Endothelial cell of umbilical vein (primary cell): ENCODE data around the gene HBS1L.

Experiments used
- EZH2 ChIP-seq: IDR thresholded peaks from 2 replicates; pipeline ENCODE4 v1.6.1; 2012; ENCODE audit warnings: borderline replicate concordance, low read depth, mild to moderate bottlenecking, moderate library complexity, low read length, inconsistent platforms; ENCODE audit not compliant: severe bottlenecking
- FOS ChIP-seq: IDR thresholded peaks from 2 replicates; pipeline ENCODE4 v1.6.1; 2011; ENCODE audit warnings: mild to moderate bottlenecking, low read length, moderate library complexity, borderline replicate concordance; ENCODE audit not compliant: insufficient read depth
- GATA2 ChIP-seq: IDR thresholded peaks from 2 replicates; pipeline ENCODE4 v1.7.0; 2011; ENCODE audit warnings: low read depth, mild to moderate bottlenecking, moderate library complexity, mixed read lengths, low read length; ENCODE audit not compliant: insufficient read length, insufficient read depth
- JUN ChIP-seq: IDR thresholded peaks from 2 replicates; pipeline ENCODE4 v1.6.1; 2011; ENCODE audit warnings: borderline replicate concordance, low read depth; ENCODE audit not compliant: insufficient read length, insufficient read depth
- MYC ChIP-seq: IDR thresholded peaks from one replicate; pipeline ENCODE4 v1.6.1; 2011; ENCODE audit warnings: mild to moderate bottlenecking, low read depth, low read length
- POLR2A ChIP-seq: IDR thresholded peaks from 2 replicates; pipeline ENCODE4 v1.6.1; 2012; ENCODE audit warnings: low read depth, mild to moderate bottlenecking, control low read depth, low read length
- POLR2AphosphoS5 ChIP-seq: IDR thresholded peaks from 2 replicates; pipeline ENCODE4 v1.6.1; 2012; ENCODE audit warnings: low read depth, mild to moderate bottlenecking, control low read depth, low read length, moderate library complexity; ENCODE audit not compliant: insufficient read depth
- TF ChIP-seq, protein P1 (sequence below), 2 donors: IDR thresholded peaks; 1 replicate in 1 of 2; 2 replicates in 1 of 2; pipeline ENCODE4 v1.5.1; 2011; ENCODE audit warnings: low read length in 2 of 2, mild to moderate bottlenecking in 2 of 2, moderate library complexity in 2 of 2, control low read depth in 1 of 2, inconsistent platforms in 1 of 2, low read depth in 1 of 2; ENCODE audit not compliant: insufficient read depth in 1 of 2; ENCODE audit errors: extremely low read depth in 1 of 2
- TF ChIP-seq, protein P2 (sequence below): IDR thresholded peaks from 2 replicates; pipeline ENCODE4 v1.6.1; 2011; ENCODE audit not compliant: insufficient read depth, insufficient read length

DNA sequence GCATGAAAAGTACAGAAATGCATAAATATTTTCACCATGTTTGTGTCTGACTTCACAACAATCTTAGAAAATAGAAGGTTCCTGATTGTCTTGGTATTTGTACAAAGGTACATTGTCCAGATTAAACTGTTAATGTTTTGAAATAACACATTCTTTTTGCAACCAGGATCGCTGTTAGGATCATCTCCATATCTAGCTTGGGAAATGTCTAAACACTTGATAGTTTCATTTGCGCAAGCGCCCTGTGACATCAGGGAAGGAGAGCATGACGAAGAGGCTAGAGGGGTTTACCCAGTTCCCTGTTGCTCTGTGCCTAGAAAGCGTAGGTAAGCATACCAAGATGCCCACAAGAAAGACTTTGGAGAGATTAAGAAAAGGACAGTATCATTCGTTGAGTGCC, 124.2 kb downstream of the HBS1L start:
- TF ChIP-seq, protein P1, sequence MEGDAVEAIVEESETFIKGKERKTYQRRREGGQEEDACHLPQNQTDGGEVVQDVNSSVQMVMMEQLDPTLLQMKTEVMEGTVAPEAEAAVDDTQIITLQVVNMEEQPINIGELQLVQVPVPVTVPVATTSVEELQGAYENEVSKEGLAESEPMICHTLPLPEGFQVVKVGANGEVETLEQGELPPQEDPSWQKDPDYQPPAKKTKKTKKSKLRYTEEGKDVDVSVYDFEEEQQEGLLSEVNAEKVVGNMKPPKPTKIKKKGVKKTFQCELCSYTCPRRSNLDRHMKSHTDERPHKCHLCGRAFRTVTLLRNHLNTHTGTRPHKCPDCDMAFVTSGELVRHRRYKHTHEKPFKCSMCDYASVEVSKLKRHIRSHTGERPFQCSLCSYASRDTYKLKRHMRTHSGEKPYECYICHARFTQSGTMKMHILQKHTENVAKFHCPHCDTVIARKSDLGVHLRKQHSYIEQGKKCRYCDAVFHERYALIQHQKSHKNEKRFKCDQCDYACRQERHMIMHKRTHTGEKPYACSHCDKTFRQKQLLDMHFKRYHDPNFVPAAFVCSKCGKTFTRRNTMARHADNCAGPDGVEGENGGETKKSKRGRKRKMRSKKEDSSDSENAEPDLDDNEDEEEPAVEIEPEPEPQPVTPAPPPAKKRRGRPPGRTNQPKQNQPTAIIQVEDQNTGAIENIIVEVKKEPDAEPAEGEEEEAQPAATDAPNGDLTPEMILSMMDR (IDR thresholded peaks at IDR 0.05; ENCODE audit: extremely low read depth in 1 of 2, insufficient read depth in 1 of 2, low read depth in 1 of 2, low read length in 2 of 2) = no peak
- no peak for TF ChIP-seq FOS
- no peak for TF ChIP-seq POLR2A
- TF ChIP-seq MYC = no peak
- TF ChIP-seq, protein P2, sequence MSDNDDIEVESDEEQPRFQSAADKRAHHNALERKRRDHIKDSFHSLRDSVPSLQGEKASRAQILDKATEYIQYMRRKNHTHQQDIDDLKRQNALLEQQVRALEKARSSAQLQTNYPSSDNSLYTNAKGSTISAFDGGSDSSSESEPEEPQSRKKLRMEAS = no peak
- no peak for TF ChIP-seq POLR2AphosphoS5
- no peak for TF ChIP-seq EZH2
- TF ChIP-seq GATA2 = no peak
- no peak for TF ChIP-seq JUN
